K562 (cell line): ENCODE measurements around the gene SLC45A3. TPM values are rescaled to one million over a fixed set of nuclear protein-coding genes. Genes with fewer than 3 reads are reported as not detected.

Source experiments
- ATAC-seq: fragments of 200-7000 bp; cut with Tn5 transposase; 3 replicates; pipeline ENCODE4 v1.9.1; 2020; ENCODE audit warnings: moderate library complexity
- BruUV-seq: library from RNA; stranded (reverse); fragments of 400-500 nt; replicated peaks from 2 replicates; lab custom pipeline; 2021; lab: Mats Ljungman, UMichigan
- CTCF ChIA-PET: fragments of 300-600 bp; formaldehyde crosslinking; extraction: SDS; loops from one replicate; lab custom pipeline; 2021; ENCODE audit warnings: low intra/inter-chr PET ratio; lab: Yijun Ruan, JAX
- POLR2A ChIA-PET: fragments of 300-600, 350-650 bp; sonication (Branson Sonifier 250); formaldehyde crosslinking; extraction: SDS; loops from one replicate; lab custom pipeline; 2021; ENCODE audit warnings: antibody characterized with exemption, inconsistent platforms; lab: Yijun Ruan, JAX
- DNase-seq, 4 experiments: peaks; one replicate each; pipeline versions ENCODE4 v3.0.0 to v3.0.0-alpha.2; 2011 to 2018; ENCODE audit warnings: low spot score in 3 of 4, mixed read lengths in 3 of 4; ENCODE audit errors: extremely low read depth in 1 of 4
- FAIRE-seq: peaks from 2 replicates; lab custom pipeline; 2011; peaks lifted over from hg19 to GRCh38; lab: Jason Lieb, UNC
- H2AFZ ChIP-seq: 2 replicates; pipeline ENCODE4 v1.6.0; 2011; ENCODE audit warnings: low read depth, low read length, control low read depth, inconsistent platforms
- H3K27ac ChIP-seq: fragments of 200-600 bp; 3 replicates; pipeline ENCODE4 v1.8.0; 2011; ENCODE audit warnings: low read depth, mild to moderate bottlenecking, control low read depth, inconsistent platforms, low read length, moderate library complexity, mixed read lengths; ENCODE audit errors: extremely low read depth
- H3K27me3 ChIP-seq, 2 experiments: fragments of 300-600 bp in 1 of 2; 2 replicates in 1 of 2; 3 replicates in 1 of 2; pipeline versions ENCODE4 v1.6.0 to v1.8.0; 2011; ENCODE audit warnings: inconsistent platforms in 2 of 2, low read length in 2 of 2, mild to moderate bottlenecking in 1 of 2, mixed read lengths in 1 of 2, moderate library complexity in 1 of 2; ENCODE audit not compliant: control insufficient read depth in 2 of 2, insufficient read depth in 2 of 2
- H3K36me3 ChIP-seq: fragments of 300-600 bp; 3 replicates; pipeline ENCODE4 v1.8.0; 2011; ENCODE audit warnings: mild to moderate bottlenecking, low read length, inconsistent platforms; ENCODE audit not compliant: control insufficient read depth, insufficient read depth
- H3K4me1 ChIP-seq, 2 experiments: fragments of 200-600 bp in 1 of 2; replicated peaks in 1 of 2; 2 replicates in 1 of 2; 3 replicates in 1 of 2; pipeline versions ENCODE4 v1.5.1 to v1.8.0; 2011; ENCODE audit warnings: inconsistent platforms in 2 of 2, low read length in 2 of 2, mild to moderate bottlenecking in 1 of 2, mixed read lengths in 1 of 2, moderate library complexity in 1 of 2; ENCODE audit not compliant: control insufficient read depth in 2 of 2, insufficient read depth in 2 of 2
- H3K4me2 ChIP-seq: 2 replicates; pipeline ENCODE4 v1.6.1; 2011; ENCODE audit warnings: low read length, control low read depth, inconsistent platforms, mixed read lengths; ENCODE audit not compliant: insufficient read depth
- H3K4me3 ChIP-seq: fragments of 200-600 bp; sonication (generic), shearing (Covaris generic); 2 replicates; pipeline ENCODE4 v1.5.1; 2016; ENCODE audit warnings: control low read depth, inconsistent platforms
- H3K79me2 ChIP-seq: fragments of 200-600 bp; 3 replicates; pipeline ENCODE4 v1.8.0; 2011; ENCODE audit warnings: low read length, inconsistent platforms; ENCODE audit not compliant: control insufficient read depth, insufficient read depth
- H3K9ac ChIP-seq, 2 experiments: 2 replicates each; pipeline versions ENCODE4 v1.6.0 to v1.6.1; 2011; ENCODE audit warnings: low read depth in 2 of 2, low read length in 2 of 2, control low read depth in 1 of 2, inconsistent platforms in 1 of 2, mild to moderate bottlenecking in 1 of 2, mixed read lengths in 1 of 2; ENCODE audit not compliant: insufficient read depth in 1 of 2
- H3K9me1 ChIP-seq: one replicate; pipeline ENCODE4 v1.6.0; 2011; ENCODE audit warnings: inconsistent platforms, mild to moderate bottlenecking, low read length, moderate library complexity; ENCODE audit not compliant: control insufficient read depth, insufficient read depth
- H3K9me3 ChIP-seq: replicated peaks from 2 replicates; pipeline ENCODE4 v1.5.1; 2011; ENCODE audit warnings: low read depth, low read length, inconsistent platforms; ENCODE audit not compliant: control insufficient read depth, insufficient read depth
- H4K20me1 ChIP-seq: replicated peaks from 2 replicates; pipeline ENCODE4 v1.6.1; 2011; ENCODE audit warnings: low read length, inconsistent platforms, mixed read lengths; ENCODE audit not compliant: control insufficient read depth, insufficient read depth
- CHD2 ChIP-seq: IDR thresholded peaks from 2 replicates; pipeline ENCODE4 v1.6.1; 2011; ENCODE audit warnings: low read depth, low read length
- HSF4 ChIP-seq: fragments of 250-450 bp; sonication (Bioruptor Pico); IDR thresholded peaks from 2 replicates; pipeline ENCODE4 v2.1.2; 2022; ENCODE audit warnings: mild to moderate bottlenecking, moderate library complexity, borderline replicate concordance
- MAZ ChIP-seq, 2 experiments: fragments of 450-650 bp in 1 of 2; sonication (generic) in 1 of 2; formaldehyde crosslinking; IDR thresholded peaks in 1 of 2; conservative IDR thresholded peaks in 1 of 2; 2 replicates each; pipeline versions ENCODE4 v1.4.0 to v1.5.0; 2020; ENCODE audit warnings: mild to moderate bottlenecking in 1 of 2, missing genetic modification reagents in 1 of 2
- MECOM ChIP-seq: fragments of 250-450 bp; sonication (Bioruptor Pico); IDR thresholded peaks from 2 replicates; pipeline ENCODE4 v1.8.0; 2022; ENCODE audit warnings: inconsistent platforms
- RAD21 ChIP-seq, 2 experiments: fragments of 250-450 bp in 1 of 2; fragments of 450-650 bp in 1 of 2; sonication (Bioruptor Pico) in 1 of 2; formaldehyde crosslinking in 1 of 2; IDR thresholded peaks in 1 of 2; conservative IDR thresholded peaks in 1 of 2; 2 replicates each; pipeline versions ENCODE4 v1.4.0 to v1.8.0; 2020 to 2022; ENCODE audit warnings: mild to moderate bottlenecking in 2 of 2, moderate library complexity in 1 of 2
- RBM15 ChIP-seq: fragments of 200-400 bp; formaldehyde crosslinking; IDR thresholded peaks from 2 replicates; pipeline ENCODE4 v1.6.1; 2018; ENCODE audit warnings: mild to moderate bottlenecking, low read length, moderate library complexity; ENCODE audit not compliant: insufficient read depth
- SOX6 ChIP-seq: fragments of 450-650 bp; IDR thresholded peaks from 2 replicates; pipeline ENCODE4 v1.6.1; 2014; ENCODE audit warnings: mild to moderate bottlenecking
- YY1 ChIP-seq, 3 experiments: IDR thresholded peaks; 2 replicates each; pipeline ENCODE4 v1.6.1; 2011; ENCODE audit warnings: low read length in 2 of 3, mild to moderate bottlenecking in 2 of 3, moderate library complexity in 2 of 3, borderline replicate concordance in 1 of 3, control low read depth in 1 of 3, low read depth in 1 of 3; ENCODE audit not compliant: insufficient read depth in 3 of 3, insufficient replicate concordance in 2 of 3, control insufficient read depth in 1 of 3, insufficient read length in 1 of 3; ENCODE audit errors: extremely low read depth in 1 of 3
- ZEB2 ChIP-seq: fragments of 450-650 bp; IDR thresholded peaks from 2 replicates; pipeline ENCODE4 v1.6.1; 2016
- WGBS: fragments of 100-300 bp; shearing (Covaris generic); methylation state at CpG from one replicate; pipeline ENCODE4 v1.1.6; 2016; ENCODE audit warnings: low coverage, mixed read lengths; ENCODE audit not compliant: insufficient coverage; ENCODE audit errors: missing lambda C conversion rate; 5-methylcytosine and 5-hydroxymethylcytosine counted together
- in situ Hi-C: fragments of 300-500 bp; cut with MboI; formaldehyde crosslinking; loops from 4 replicates; pipeline ENCODE4 v1.15.0; 2018; ENCODE audit warnings: inconsistent platforms, mixed read lengths
- intact Hi-C: fragments of 100-400 bp; cut with micrococcal nuclease; formaldehyde crosslinking; loops from 2 replicates; pipeline ENCODE4 v1.14.2; 2022
- polyA plus RNA-seq, 8 experiments: library from polyadenylated mRNA; depleted of rRNA in 4 of 8; stranded (reverse) in 5 of 8; unstranded in 3 of 8; fragments of >200 nt; fragmentation: Nextera tagmentation in 2 of 8; fragmentation: Illumina TruSeq in 1 of 8; extraction: Ambion mirVana in 2 of 8; extraction: Trizol in 1 of 8; gene quantifications; 2 replicates each; pipeline versions ENCODE4 v1.2.1 to v1.2.3, GENCODE V29; 2011 to 2014; ENCODE audit warnings: inconsistent platforms in 1 of 8, missing spikeins in 1 of 8
- total RNA-seq, 7 experiments: library from RNA; depleted of rRNA in 6 of 7; stranded (reverse); fragments of >200 nt in 6 of 7; fragmentation: Illumina TruSeq in 2 of 7; extraction: Trizol in 2 of 7; gene quantifications; 2 replicates each; pipeline versions ENCODE4 v1.2.1 to v1.2.3, GENCODE V29; 2011 to 2021; ENCODE audit warnings: low replicate concordance in 1 of 7
- TF ChIP-seq, protein P1 (sequence below): IDR thresholded peaks from 2 replicates; pipeline ENCODE4 v1.6.1; 2011; ENCODE audit warnings: borderline replicate concordance, low read depth, mild to moderate bottlenecking, moderate library complexity, low read length; ENCODE audit not compliant: insufficient read depth, poor library complexity, severe bottlenecking
- TF ChIP-seq, protein P2 (sequence below): fragments of 450-650 bp; IDR thresholded peaks from 2 replicates; pipeline ENCODE4 v1.6.1; 2016; ENCODE audit warnings: missing biosample characterization, missing genetic modification characterization

SLC45A3 gene
- total and polyA plus RNA-seq, 9 of the 15 experiments (the other 6 are each of a cell fraction or from before 2014, with no cell fraction given) = 0.06 to 3.3 (median 1.3) TPM

DNA sequence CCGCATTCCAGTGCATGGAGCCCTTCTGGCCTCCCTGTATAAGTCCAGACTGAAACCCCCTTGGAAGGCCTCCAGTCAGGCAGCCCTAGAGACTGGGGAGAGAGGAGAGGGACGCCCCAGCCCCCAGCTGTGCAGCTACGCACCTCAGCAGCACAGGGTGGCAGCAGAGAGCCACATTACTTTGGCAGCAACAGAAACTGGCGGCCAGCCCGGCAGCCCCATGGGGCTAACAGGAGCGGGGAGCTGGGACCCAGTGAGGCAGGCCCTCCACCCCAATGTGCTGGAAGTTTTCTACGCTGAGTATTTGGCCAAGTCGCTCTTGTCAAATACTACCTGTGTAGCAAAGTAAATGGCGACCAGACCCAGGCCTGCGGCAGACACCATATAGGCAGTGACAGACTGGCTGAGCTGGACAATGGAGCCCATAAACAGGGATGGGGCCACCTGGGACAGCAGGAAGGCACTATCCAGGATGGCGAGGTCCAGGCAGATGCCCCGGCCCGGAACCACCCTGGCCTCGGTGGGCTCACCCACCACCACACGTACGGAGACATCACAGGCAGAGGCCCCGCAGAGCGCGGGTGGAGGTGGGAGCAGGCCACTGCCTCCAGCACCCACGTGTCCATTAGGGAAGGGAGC, 21.2 kb downstream of the SLC45A3 start:
- H4K20me1 ChIP-seq = peaks cover 25% of the 10 kb centered on the region; the same call in 1 of the 2 replicates
- peaks cover 2 to 28% of the 10 kb centered on the region in 2 experiments; a peak in 3 of 5 replicates for H3K4me1 ChIP-seq
- H3K9me1 ChIP-seq = no peaks in the 10 kb centered on the region
- H3K36me3 ChIP-seq = no peaks in the 10 kb centered on the region
- H3K4me2 ChIP-seq = no peak overlapping the region
- ATAC-seq (peak; percentile 95), FAIRE-seq (peak; percentile 91), DNase-seq (peak; percentile 88 to 92 (median 92))
- 0 out of 2 replicates have a peak overlapping the region, but pooled peaks have one; percentile 25 for H2AFZ ChIP-seq
- H3K9me3 ChIP-seq = no peaks in the 10 kb centered on the region
- ChIA-PET POLR2A (interaction anchor here (0.5 to 4.9 kb wide), 16 partner anchors 12 to 195 kb away, joined by 3 to 46 read pairs (median 4); partner anchors contain the start of gene SLC45A3), CTCF (interaction anchor here (0.6 to 5.7 kb wide), 9 partner anchors 51 to 318 kb away, joined by 3 to 166 read pairs (median 6); no protein-coding TSS in a partner anchor)
- no peaks in the 10 kb centered on the region for H3K79me2 ChIP-seq
- BruUV-seq = no TSS peak
- peaks cover 0 to 5% of the 10 kb centered on the region in 2 experiments; a peak in 1 of 5 replicates for H3K27me3 ChIP-seq
- in situ Hi-C loops (loop anchor here (5.0 kb wide), 2 partner anchors 72 to 132 kb away; no protein-coding TSS in a partner anchor), intact Hi-C loops (loop anchor here (1.0 to 5.0 kb wide), 4 partner anchors 52 to 318 kb away; no protein-coding TSS in a partner anchor)
- H3K9ac ChIP-seq = peak overlapping the region in 1 of 2 experiments; percentile 47; a peak in 2 of 4 replicates
- no peak overlapping the region for H3K4me3 ChIP-seq
- no peak overlapping the region for H3K27ac ChIP-seq
- 31% methylated on average over 20 of the region's 20 CpGs for WGBS
- peak; percentile 75 to 95; a peak in 3 of 4 replicates for TF ChIP-seq MAZ (CRISPR knock-in tag; conservative IDR thresholded peaks at IDR 0.05 in 1 of 2, IDR thresholded peaks at IDR 0.05 in 1 of 2)
- TF ChIP-seq, protein P1, sequence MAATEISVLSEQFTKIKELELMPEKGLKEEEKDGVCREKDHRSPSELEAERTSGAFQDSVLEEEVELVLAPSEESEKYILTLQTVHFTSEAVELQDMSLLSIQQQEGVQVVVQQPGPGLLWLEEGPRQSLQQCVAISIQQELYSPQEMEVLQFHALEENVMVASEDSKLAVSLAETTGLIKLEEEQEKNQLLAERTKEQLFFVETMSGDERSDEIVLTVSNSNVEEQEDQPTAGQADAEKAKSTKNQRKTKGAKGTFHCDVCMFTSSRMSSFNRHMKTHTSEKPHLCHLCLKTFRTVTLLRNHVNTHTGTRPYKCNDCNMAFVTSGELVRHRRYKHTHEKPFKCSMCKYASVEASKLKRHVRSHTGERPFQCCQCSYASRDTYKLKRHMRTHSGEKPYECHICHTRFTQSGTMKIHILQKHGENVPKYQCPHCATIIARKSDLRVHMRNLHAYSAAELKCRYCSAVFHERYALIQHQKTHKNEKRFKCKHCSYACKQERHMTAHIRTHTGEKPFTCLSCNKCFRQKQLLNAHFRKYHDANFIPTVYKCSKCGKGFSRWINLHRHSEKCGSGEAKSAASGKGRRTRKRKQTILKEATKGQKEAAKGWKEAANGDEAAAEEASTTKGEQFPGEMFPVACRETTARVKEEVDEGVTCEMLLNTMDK = no peak
- TF ChIP-seq SOX6 = no peak
- TF ChIP-seq MECOM = no peak
- peak; percentile 97 to 98 for TF ChIP-seq RAD21 (CRISPR knock-in tag; conservative IDR thresholded peaks at IDR 0.05 in 1 of 2, IDR thresholded peaks at IDR 0.05 in 1 of 2)
- TF ChIP-seq HSF4 (CRISPR knock-in tag) = no peak
- TF ChIP-seq YY1 (IDR thresholded peaks at IDR 0.05; ENCODE audit: borderline replicate concordance in 1 of 3, control insufficient read depth in 1 of 3, extremely low read depth in 1 of 3, insufficient read depth in 3 of 3, insufficient read length in 1 of 3, insufficient replicate concordance in 2 of 3, low read depth in 1 of 3, low read length in 2 of 3) = peak in 2 of 3 experiments; percentile 4 to 53
- peak; percentile 21; the same call in 1 of the 2 replicates for TF ChIP-seq CHD2
- TF ChIP-seq, protein P2, sequence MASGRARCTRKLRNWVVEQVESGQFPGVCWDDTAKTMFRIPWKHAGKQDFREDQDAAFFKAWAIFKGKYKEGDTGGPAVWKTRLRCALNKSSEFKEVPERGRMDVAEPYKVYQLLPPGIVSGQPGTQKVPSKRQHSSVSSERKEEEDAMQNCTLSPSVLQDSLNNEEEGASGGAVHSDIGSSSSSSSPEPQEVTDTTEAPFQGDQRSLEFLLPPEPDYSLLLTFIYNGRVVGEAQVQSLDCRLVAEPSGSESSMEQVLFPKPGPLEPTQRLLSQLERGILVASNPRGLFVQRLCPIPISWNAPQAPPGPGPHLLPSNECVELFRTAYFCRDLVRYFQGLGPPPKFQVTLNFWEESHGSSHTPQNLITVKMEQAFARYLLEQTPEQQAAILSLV (tag) = no peak
- no peak for TF ChIP-seq RBM15
- TF ChIP-seq ZEB2 = no peak
